Liver (tissue), 9 donors: ENCODE measurements around the gene OTUD3. TPM values are rescaled to one million over a fixed set of nuclear protein-coding genes. Genes with fewer than 3 reads are reported as not detected.

ENCODE experiments used
- DNase-seq: peaks from one replicate; pipeline ENCODE4 v3.0.0-alpha.2; 2017; ENCODE audit warnings: low spot score
- H3K27ac ChIP-seq, 2 donors: one replicate each; pipeline ENCODE4 v1.7.0; 2013; ENCODE audit warnings: inconsistent platforms in 2 of 2, low read length in 2 of 2, control low read depth in 1 of 2, low read depth in 1 of 2, mild to moderate bottlenecking in 1 of 2
- H3K27me3 ChIP-seq, 4 donors: one replicate each; pipeline versions ENCODE4 v1.6.1 to v1.7.0; 2013; ENCODE audit warnings: low read length in 3 of 4, inconsistent platforms in 1 of 4, mild to moderate bottlenecking in 1 of 4, moderate library complexity in 1 of 4; ENCODE audit not compliant: control insufficient read depth in 4 of 4, insufficient read depth in 4 of 4
- H3K36me3 ChIP-seq, 4 donors: one replicate each; pipeline versions ENCODE4 v1.6.1 to v1.7.0; 2013; ENCODE audit warnings: low read length in 3 of 4, mild to moderate bottlenecking in 3 of 4, low read depth in 1 of 4, moderate library complexity in 1 of 4; ENCODE audit not compliant: control insufficient read depth in 4 of 4, insufficient read depth in 3 of 4
- H3K4me1 ChIP-seq, 4 donors: one replicate each; pipeline versions ENCODE4 v1.6.1 to v1.7.0; 2013; ENCODE audit warnings: low read length in 3 of 4, mild to moderate bottlenecking in 3 of 4, moderate library complexity in 1 of 4; ENCODE audit not compliant: control insufficient read depth in 4 of 4, insufficient read depth in 4 of 4
- H3K4me3 ChIP-seq, 3 donors: one replicate each; pipeline versions ENCODE4 v1.6.1 to v1.7.0; 2013; ENCODE audit warnings: low read length in 3 of 3, control low read depth in 1 of 3, low read depth in 1 of 3, mild to moderate bottlenecking in 1 of 3
- H3K9ac ChIP-seq, 2 donors: one replicate each; pipeline ENCODE4 v1.7.0; 2013; ENCODE audit warnings: low read length in 2 of 2, mild to moderate bottlenecking in 2 of 2, moderate library complexity in 2 of 2, control low read depth in 1 of 2, low read depth in 1 of 2
- H3K9me3 ChIP-seq, 4 donors: one replicate each; pipeline versions ENCODE4 v1.6.1 to v1.7.0; 2013; ENCODE audit warnings: low read length in 3 of 4; ENCODE audit not compliant: control insufficient read depth in 4 of 4
- CTCF ChIP-seq: fragments of 150-350 bp; IDR thresholded peaks from 2 replicates; pipeline ENCODE4 v1.5.1; 2017; ENCODE audit warnings: improper control_type of control experiment, low read depth, low read length; ENCODE audit not compliant: missing input control
- EGR1 ChIP-seq, 2 donors: IDR thresholded peaks; 2 replicates each; pipeline ENCODE4 v1.6.1; 2016 to 2018; ENCODE audit warnings: antibody characterized with exemption in 2 of 2, low read depth in 2 of 2
- FOXA2 ChIP-seq: IDR thresholded peaks from 2 replicates; pipeline ENCODE4 v1.6.1; 2016; ENCODE audit warnings: antibody characterized with exemption
- HNF4G ChIP-seq: IDR thresholded peaks from 2 replicates; pipeline ENCODE4 v1.6.1; 2016; ENCODE audit warnings: antibody characterized with exemption
- JUND ChIP-seq, 2 donors: IDR thresholded peaks; 2 replicates each; pipeline ENCODE4 v1.6.1; 2016; ENCODE audit warnings: antibody characterized with exemption in 2 of 2
- MAX ChIP-seq: IDR thresholded peaks from 2 replicates; pipeline ENCODE4 v1.6.1; 2016; ENCODE audit warnings: antibody characterized with exemption
- RAD21 ChIP-seq, 2 donors: IDR thresholded peaks; 2 replicates each; pipeline ENCODE4 v1.6.1; 2016; ENCODE audit warnings: antibody characterized with exemption in 2 of 2, mild to moderate bottlenecking in 2 of 2
- RXRA ChIP-seq, 2 donors: IDR thresholded peaks; 2 replicates each; pipeline ENCODE4 v1.6.1; 2017 to 2018; ENCODE audit warnings: antibody characterized with exemption in 2 of 2, mild to moderate bottlenecking in 1 of 2
- TAF1 ChIP-seq: conservative IDR thresholded peaks from 2 replicates; pipeline ENCODE4 v1.6.1; 2016; ENCODE audit warnings: antibody characterized with exemption, mild to moderate bottlenecking
- YY1 ChIP-seq: IDR thresholded peaks from 2 replicates; pipeline ENCODE4 v1.6.1; 2016; ENCODE audit warnings: antibody characterized with exemption, mild to moderate bottlenecking
- WGBS: extraction: QIAGEN DNeasy Blood & Tissue Kit; methylation state at CpG from one replicate; pipeline ENCODE4 v1.1.7; 2013; 5-methylcytosine and 5-hydroxymethylcytosine counted together
- polyA plus RNA-seq, 2 donors: library from polyadenylated mRNA; stranded (reverse) in 1 of 2; unstranded in 1 of 2; fragments of 200-250 nt in 1 of 2; fragments of >200 nt in 1 of 2; fragmentation: Nextera tagmentation in 1 of 2; extraction: Ambion mirVana in 1 of 2; gene quantifications; one replicate each; pipeline versions ENCODE4 v1.2.1 to v1.2.3, GENCODE V29; 2013 to 2015
- total RNA-seq, 2 donors: library from RNA; depleted of rRNA; stranded (reverse); fragments of >200 nt; gene quantifications; one replicate each; pipeline ENCODE4 v1.2.3, GENCODE V29; 2014
- TF ChIP-seq, protein P1 (sequence below): IDR thresholded peaks from 2 replicates; pipeline ENCODE4 v1.6.1; 2016; ENCODE audit warnings: antibody characterized with exemption, mild to moderate bottlenecking
- TF ChIP-seq, protein P2 (sequence below): IDR thresholded peaks from 2 replicates; pipeline ENCODE4 v1.6.1; 2016; ENCODE audit warnings: antibody characterized with exemption
- donor health status: healthy.
- donor health status: healthy.
- donor health status: healthy.
- donor health status: healthy.
- donor health status: healthy.

The OTUD3 gene
- total and polyA plus RNA-seq, 4 donors: 0.36 to 4.0 (median 2.1) TPM

GRCh38 chr1:19835578-19835977, 46.6 kb upstream of the OTUD3 start:
- Histone ChIP-seq H3K36me3 (no peaks in the 10 kb centered on the region), H3K9me3 (no peaks in the 10 kb centered on the region), H3K27ac (no peak overlapping the region), H3K4me1 (no peaks in the 10 kb centered on the region), H3K27me3 (no peaks in the 10 kb centered on the region), H3K4me3 (no peak overlapping the region), H3K9ac (no peak overlapping the region)
- DNase-seq: no peak
- WGBS: 95% methylated on average over 4 of the region's 4 CpGs
- TF ChIP-seq TAF1 (no peak), RAD21 (IDR thresholded peaks at IDR 0.05) (no peak), EGR1 (IDR thresholded peaks at IDR 0.05; ENCODE audit: low read depth in 2 of 2) (no peak), JUND (IDR thresholded peaks at IDR 0.05) (no peak)
- TF ChIP-seq, protein P1, sequence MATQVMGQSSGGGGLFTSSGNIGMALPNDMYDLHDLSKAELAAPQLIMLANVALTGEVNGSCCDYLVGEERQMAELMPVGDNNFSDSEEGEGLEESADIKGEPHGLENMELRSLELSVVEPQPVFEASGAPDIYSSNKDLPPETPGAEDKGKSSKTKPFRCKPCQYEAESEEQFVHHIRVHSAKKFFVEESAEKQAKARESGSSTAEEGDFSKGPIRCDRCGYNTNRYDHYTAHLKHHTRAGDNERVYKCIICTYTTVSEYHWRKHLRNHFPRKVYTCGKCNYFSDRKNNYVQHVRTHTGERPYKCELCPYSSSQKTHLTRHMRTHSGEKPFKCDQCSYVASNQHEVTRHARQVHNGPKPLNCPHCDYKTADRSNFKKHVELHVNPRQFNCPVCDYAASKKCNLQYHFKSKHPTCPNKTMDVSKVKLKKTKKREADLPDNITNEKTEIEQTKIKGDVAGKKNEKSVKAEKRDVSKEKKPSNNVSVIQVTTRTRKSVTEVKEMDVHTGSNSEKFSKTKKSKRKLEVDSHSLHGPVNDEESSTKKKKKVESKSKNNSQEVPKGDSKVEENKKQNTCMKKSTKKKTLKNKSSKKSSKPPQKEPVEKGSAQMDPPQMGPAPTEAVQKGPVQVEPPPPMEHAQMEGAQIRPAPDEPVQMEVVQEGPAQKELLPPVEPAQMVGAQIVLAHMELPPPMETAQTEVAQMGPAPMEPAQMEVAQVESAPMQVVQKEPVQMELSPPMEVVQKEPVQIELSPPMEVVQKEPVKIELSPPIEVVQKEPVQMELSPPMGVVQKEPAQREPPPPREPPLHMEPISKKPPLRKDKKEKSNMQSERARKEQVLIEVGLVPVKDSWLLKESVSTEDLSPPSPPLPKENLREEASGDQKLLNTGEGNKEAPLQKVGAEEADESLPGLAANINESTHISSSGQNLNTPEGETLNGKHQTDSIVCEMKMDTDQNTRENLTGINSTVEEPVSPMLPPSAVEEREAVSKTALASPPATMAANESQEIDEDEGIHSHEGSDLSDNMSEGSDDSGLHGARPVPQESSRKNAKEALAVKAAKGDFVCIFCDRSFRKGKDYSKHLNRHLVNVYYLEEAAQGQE: no peak

DNA sequence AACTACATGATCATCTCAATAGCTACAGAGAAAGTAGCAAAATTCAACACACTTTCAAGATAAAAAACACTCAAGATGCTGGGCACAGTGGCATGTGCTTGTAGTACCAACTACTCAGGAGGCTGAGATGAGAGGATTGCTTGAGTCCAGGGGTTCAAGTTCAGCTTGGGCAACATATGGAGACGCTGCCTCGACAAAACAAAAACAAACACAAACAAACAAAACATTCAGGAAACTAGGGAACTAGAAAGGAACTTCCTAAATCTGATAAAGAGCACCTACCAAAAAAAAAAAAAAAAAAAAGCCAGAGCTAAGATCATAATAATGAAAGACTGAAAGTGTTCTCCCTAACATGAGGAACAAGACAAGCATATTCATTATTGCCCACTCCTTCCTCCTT, 44.3 kb upstream of the OTUD3 start:
- no peaks in the 10 kb centered on the region for H3K4me1 ChIP-seq
- no peak overlapping the region for H3K4me3 ChIP-seq
- TF ChIP-seq CTCF (no peak), YY1 (no peak), RAD21 (IDR thresholded peaks at IDR 0.05) (no peak), JUND (IDR thresholded peaks at IDR 0.05) (no peak), HNF4G (no peak), FOXA2 (no peak), MAX (no peak), RXRA (IDR thresholded peaks at IDR 0.05) (no peak)
- TF ChIP-seq, protein P2, sequence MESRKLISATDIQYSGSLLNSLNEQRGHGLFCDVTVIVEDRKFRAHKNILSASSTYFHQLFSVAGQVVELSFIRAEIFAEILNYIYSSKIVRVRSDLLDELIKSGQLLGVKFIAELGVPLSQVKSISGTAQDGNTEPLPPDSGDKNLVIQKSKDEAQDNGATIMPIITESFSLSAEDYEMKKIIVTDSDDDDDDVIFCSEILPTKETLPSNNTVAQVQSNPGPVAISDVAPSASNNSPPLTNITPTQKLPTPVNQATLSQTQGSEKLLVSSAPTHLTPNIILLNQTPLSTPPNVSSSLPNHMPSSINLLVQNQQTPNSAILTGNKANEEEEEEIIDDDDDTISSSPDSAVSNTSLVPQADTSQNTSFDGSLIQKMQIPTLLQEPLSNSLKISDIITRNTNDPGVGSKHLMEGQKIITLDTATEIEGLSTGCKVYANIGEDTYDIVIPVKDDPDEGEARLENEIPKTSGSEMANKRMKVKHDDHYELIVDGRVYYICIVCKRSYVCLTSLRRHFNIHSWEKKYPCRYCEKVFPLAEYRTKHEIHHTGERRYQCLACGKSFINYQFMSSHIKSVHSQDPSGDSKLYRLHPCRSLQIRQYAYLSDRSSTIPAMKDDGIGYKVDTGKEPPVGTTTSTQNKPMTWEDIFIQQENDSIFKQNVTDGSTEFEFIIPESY: no peak
- TF ChIP-seq, protein P1: no peak
- no peak for DNase-seq
- no peaks in the 10 kb centered on the region for H3K27me3 ChIP-seq
- no peaks in the 10 kb centered on the region for H3K9me3 ChIP-seq
- H3K9ac ChIP-seq: no peak overlapping the region
- WGBS: 48% methylated on average over 2 of the region's 2 CpGs
- no peak overlapping the region for H3K27ac ChIP-seq
- no peaks in the 10 kb centered on the region for H3K36me3 ChIP-seq
